Tibial nerve (tissue), 4 donors: ENCODE data around the gene PNPLA7. TPM values are rescaled to one million over a fixed set of nuclear protein-coding genes. Genes with fewer than 3 reads are reported as not detected.

Source experiments
- DNase-seq, 2 donors: peaks; one replicate each; pipeline ENCODE4 v3.0.0-alpha.2; 2019; ENCODE audit warnings: low spot score in 2 of 2
- H3K27ac ChIP-seq, 4 donors: fragments of 200-600 bp; sonication (generic) in 3 of 4; one replicate each; pipeline ENCODE4 v1.5.1; 2017 to 2019; ENCODE audit warnings: mild to moderate bottlenecking in 1 of 4
- H3K27me3 ChIP-seq, 2 donors: fragments of 200-600 bp; sonication (generic) in 1 of 2; one replicate each; pipeline versions ENCODE4 v1.5.1 to v1.6.0; 2017 to 2019
- H3K36me3 ChIP-seq, 3 donors: fragments of 200-600 bp; sonication (generic); one replicate each; pipeline ENCODE4 v1.5.1; 2018 to 2019
- H3K4me1 ChIP-seq, 4 donors: fragments of 200-600 bp; sonication (generic) in 3 of 4; one replicate each; pipeline ENCODE4 v1.5.1; 2017 to 2019
- H3K4me3 ChIP-seq, 4 donors: fragments of 200-600 bp; sonication (generic) in 3 of 4; one replicate each; pipeline ENCODE4 v1.5.1; 2017 to 2019; ENCODE audit warnings: mild to moderate bottlenecking in 1 of 4, moderate library complexity in 1 of 4
- H3K9me3 ChIP-seq, 4 donors: fragments of 200-600 bp; sonication (generic) in 3 of 4; one replicate each; pipeline ENCODE4 v1.5.1; 2017 to 2019
- EP300 ChIP-seq, 2 donors: sonication (generic); formaldehyde crosslinking; IDR thresholded peaks; one replicate each; pipeline ENCODE4 v1.6.1; 2017; ENCODE audit warnings: antibody characterized with exemption in 2 of 2, mild to moderate bottlenecking in 1 of 2
- POLR2A ChIP-seq, 2 donors: fragments of 450-650 bp; IDR thresholded peaks; one replicate each; pipeline ENCODE4 v1.6.1; 2017; ENCODE audit warnings: antibody characterized with exemption in 2 of 2, mild to moderate bottlenecking in 2 of 2, moderate library complexity in 2 of 2
- WGBS, 2 donors: methylation state at CpG; one replicate each; pipeline ENCODE4 v1.1.5; 2018; 5-methylcytosine and 5-hydroxymethylcytosine counted together
- total RNA-seq, 4 donors: library from RNA; depleted of rRNA; stranded (reverse); fragments of >200 nt; gene quantifications; one replicate each; pipeline ENCODE4 v1.1.0, GENCODE V29; 2016
- TF ChIP-seq, protein P1 (sequence below), 5 experiments: fragments of 200-600 bp in 3 of 5; fragments of 450-650 bp in 2 of 5; sonication (generic) in 3 of 5; IDR thresholded peaks; one replicate each; pipeline ENCODE4 v1.5.1; 2016 to 2019; ENCODE audit warnings: antibody characterized with exemption in 5 of 5, mild to moderate bottlenecking in 3 of 5, moderate library complexity in 2 of 5

PNPLA7 gene
- total RNA-seq, 4 donors from 2014 or later, result 12.0 to 25.2 (median 18.7) TPM

GRCh38 chr9:137428311-137428630 is 121.9 kb downstream of the PNPLA7 start:
- Histone ChIP-seq H3K9me3 (no peaks in the 10 kb centered on the region), H3K36me3 (peaks cover 0 to 5% (median 0%) of the 10 kb centered on the region in 3 donors), H3K27me3 (no peaks in the 10 kb centered on the region), H3K27ac (no peak overlapping the region), H3K4me1 (peaks cover 0 to 19% (median 8%) of the 10 kb centered on the region in 4 donors), H3K4me3 (no peak overlapping the region)
- no peak for TF ChIP-seq POLR2A (IDR thresholded peaks at IDR 0.05)
- TF ChIP-seq, protein P1, sequence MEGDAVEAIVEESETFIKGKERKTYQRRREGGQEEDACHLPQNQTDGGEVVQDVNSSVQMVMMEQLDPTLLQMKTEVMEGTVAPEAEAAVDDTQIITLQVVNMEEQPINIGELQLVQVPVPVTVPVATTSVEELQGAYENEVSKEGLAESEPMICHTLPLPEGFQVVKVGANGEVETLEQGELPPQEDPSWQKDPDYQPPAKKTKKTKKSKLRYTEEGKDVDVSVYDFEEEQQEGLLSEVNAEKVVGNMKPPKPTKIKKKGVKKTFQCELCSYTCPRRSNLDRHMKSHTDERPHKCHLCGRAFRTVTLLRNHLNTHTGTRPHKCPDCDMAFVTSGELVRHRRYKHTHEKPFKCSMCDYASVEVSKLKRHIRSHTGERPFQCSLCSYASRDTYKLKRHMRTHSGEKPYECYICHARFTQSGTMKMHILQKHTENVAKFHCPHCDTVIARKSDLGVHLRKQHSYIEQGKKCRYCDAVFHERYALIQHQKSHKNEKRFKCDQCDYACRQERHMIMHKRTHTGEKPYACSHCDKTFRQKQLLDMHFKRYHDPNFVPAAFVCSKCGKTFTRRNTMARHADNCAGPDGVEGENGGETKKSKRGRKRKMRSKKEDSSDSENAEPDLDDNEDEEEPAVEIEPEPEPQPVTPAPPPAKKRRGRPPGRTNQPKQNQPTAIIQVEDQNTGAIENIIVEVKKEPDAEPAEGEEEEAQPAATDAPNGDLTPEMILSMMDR (IDR thresholded peaks at IDR 0.05), result no peak
- no peak for TF ChIP-seq EP300 (IDR thresholded peaks at IDR 0.05)
- 57 to 70% methylated on average over 1 to 5 of the region's 6 CpGs for WGBS, 2 donors
- DNase-seq, result no peak

DNA sequence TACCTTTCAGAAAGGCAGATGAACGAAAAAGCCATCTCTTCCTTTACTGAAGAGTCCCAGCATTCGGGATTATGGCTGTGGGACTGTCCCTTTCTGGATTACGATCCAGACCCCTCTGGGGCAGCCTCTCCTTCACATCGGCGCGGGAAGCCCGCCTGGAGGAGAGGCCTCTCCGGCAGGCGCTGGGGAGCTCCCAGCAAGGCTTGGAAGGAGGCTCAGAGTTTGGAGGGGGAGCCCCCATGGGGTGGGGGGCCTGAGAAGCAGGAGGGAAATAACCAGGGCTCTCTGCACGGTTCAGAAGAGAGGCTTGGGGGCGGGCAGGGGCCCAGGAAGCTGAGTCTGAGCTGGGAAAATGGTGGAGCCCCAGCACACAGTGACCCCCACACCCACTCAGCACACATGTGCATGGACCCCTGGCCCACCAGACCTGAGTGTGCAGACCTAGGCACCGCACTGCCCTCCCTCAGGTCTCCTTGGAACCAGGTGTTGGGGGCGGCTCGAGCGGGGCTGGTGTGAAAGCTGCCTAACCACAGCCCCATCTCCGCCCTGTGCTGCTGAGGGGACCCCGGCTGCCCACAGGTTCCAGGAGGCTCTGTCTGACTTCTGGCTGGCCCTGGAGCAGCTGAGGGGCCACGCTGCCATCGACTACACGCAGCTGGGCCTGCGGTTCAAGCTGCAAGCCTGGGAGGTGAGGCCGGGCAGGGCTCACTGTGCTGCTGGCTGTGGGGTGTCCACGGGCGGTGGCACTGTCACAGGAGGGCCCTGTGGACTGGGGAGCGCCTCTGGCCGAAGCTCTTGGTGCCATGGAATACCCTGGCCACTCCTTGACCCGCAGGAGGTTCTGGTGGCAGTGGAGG is 122.5 kb downstream of the PNPLA7 start:
- Histone ChIP-seq H3K36me3 (no peaks in the 10 kb centered on the region), H3K4me3 (no peak overlapping the region), H3K27me3 (no peaks in the 10 kb centered on the region), H3K9me3 (no peaks in the 10 kb centered on the region), H3K4me1 (peaks cover 0 to 19% (median 8%) of the 10 kb centered on the region in 4 donors), H3K27ac (no peak overlapping the region)
- DNase-seq, result no peak
- TF ChIP-seq EP300 (IDR thresholded peaks at IDR 0.05) (no peak), POLR2A (IDR thresholded peaks at IDR 0.05) (no peak)
- TF ChIP-seq, protein P1 (IDR thresholded peaks at IDR 0.05), result no peak
- WGBS, 2 donors, result 72 to 77% methylated on average over 7 to 25 of the region's 27 CpGs

GRCh38 chr9:137426018-137426681 is 124.1 kb downstream of the PNPLA7 start:
- Histone ChIP-seq H3K27me3 (no peaks in the 10 kb centered on the region), H3K36me3 (no peaks in the 10 kb centered on the region), H3K9me3 (no peaks in the 10 kb centered on the region), H3K4me1 (peaks cover 0 to 33% (median 18%) of the 10 kb centered on the region in 4 donors), H3K27ac (no peak overlapping the region), H3K4me3 (no peak overlapping the region)
- TF ChIP-seq EP300 (IDR thresholded peaks at IDR 0.05) (no peak), POLR2A (IDR thresholded peaks at IDR 0.05) (no peak)
- TF ChIP-seq, protein P1 (IDR thresholded peaks at IDR 0.05), result no peak
- DNase-seq, result no peak
- 73 to 77% methylated on average over 14 to 16 of the region's 18 CpGs for WGBS, 2 donors

DNA sequence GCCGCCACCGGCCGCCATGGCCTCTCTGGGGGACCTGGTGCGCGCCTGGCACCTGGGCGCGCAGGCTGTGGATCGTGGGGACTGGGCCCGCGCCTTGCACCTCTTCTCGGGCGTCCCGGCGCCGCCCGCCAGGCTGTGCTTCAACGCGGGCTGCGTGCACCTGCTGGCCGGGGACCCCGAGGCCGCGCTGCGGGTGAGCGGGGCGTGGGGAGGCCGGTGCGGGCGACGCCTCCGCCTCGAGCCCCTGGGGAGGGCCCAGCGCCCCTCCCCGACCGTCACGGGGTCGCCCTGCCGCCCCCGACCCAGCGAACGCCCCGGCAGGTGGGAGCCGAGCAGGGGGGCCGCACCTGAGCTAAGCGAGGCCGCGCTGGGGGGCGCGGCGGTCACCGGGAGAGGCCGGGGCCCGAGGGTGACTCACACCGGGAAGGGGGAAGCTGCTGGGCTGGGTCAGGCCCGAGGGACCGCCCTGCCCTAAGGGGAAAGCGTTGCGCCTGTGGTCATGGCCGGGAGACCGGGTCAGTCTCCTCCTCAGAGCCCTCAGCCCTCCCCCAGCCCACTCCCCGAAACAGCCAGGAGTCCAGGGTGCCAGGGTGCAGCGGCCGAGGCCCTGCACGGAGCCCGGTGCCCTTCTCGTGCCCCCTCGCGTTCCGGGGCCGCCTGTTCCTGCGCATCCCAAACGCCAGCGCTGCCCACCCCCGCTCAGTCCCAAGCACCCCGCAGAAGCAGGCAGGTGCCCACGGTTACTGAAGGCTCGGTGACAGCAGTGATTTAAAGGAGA is 126.5 kb downstream of the PNPLA7 start:
- Histone ChIP-seq H3K36me3 (no peaks in the 10 kb centered on the region), H3K27ac (peak overlapping the region; percentile 60 to 92 (median 86)), H3K9me3 (no peaks in the 10 kb centered on the region), H3K4me3 (peak overlapping the region; percentile 46 to 77 (median 70)), H3K27me3 (no peaks in the 10 kb centered on the region), H3K4me1 (peaks cover 0 to 38% (median 19%) of the 10 kb centered on the region in 4 donors)
- TF ChIP-seq POLR2A (IDR thresholded peaks at IDR 0.05), result no peak
- TF ChIP-seq, protein P1 (IDR thresholded peaks at IDR 0.05), result peak in 3 of 5 experiments; percentile 27 to 47 (median 39)
- no peak for DNase-seq
- WGBS, 2 donors, result 22 to 40% methylated on average over 9 to 49 of the region's 77 CpGs
